Smooth muscle cell (in vitro differentiated cells): ENCODE results near the gene SMARCE1. TPM values are rescaled to one million over a fixed set of nuclear protein-coding genes. Genes with fewer than 3 reads are reported as not detected.

Experiments
- DNase-seq: peaks from one replicate; lab custom pipeline; 2025; ENCODE audit not compliant: unreplicated experiment; lab: John Stamatoyannopoulos, UW
- H2AFZ ChIP-seq: fragments of 200-600 bp; sonication (generic); 2 replicates; pipeline ENCODE4 v1.6.0; 2016; ENCODE audit warnings: antibody characterized with exemption, low read depth, mild to moderate bottlenecking
- H3F3A ChIP-seq: fragments of 200-600 bp; sonication (generic); 2 replicates; pipeline ENCODE4 v1.6.0; 2017; ENCODE audit warnings: antibody characterized with exemption, low read depth
- H3K27ac ChIP-seq: fragments of 200-600 bp; sonication (generic); 2 replicates; pipeline ENCODE4 v1.5.1; 2016; ENCODE audit warnings: low read depth, mild to moderate bottlenecking
- H3K27me3 ChIP-seq: fragments of 200-600 bp; sonication (generic); 2 replicates; pipeline ENCODE4 v1.6.1; 2016; ENCODE audit warnings: low read depth, mild to moderate bottlenecking
- H3K36me3 ChIP-seq: fragments of 200-600 bp; sonication (generic); 2 replicates; pipeline ENCODE4 v1.5.1; 2016; ENCODE audit warnings: low read depth
- H3K4me1 ChIP-seq: fragments of 200-600 bp; sonication (generic); 2 replicates; pipeline ENCODE4 v1.5.1; 2016; ENCODE audit warnings: low read depth
- H3K4me2 ChIP-seq: fragments of 200-600 bp; sonication (generic); 2 replicates; pipeline ENCODE4 v1.6.0; 2016; ENCODE audit warnings: mild to moderate bottlenecking
- H3K4me3 ChIP-seq: fragments of 200-600 bp; sonication (generic); 2 replicates; pipeline ENCODE4 v1.5.1; 2016; ENCODE audit warnings: mild to moderate bottlenecking
- H3K79me2 ChIP-seq: fragments of 200-600 bp; sonication (generic); 2 replicates; pipeline ENCODE4 v1.6.0; 2016; ENCODE audit warnings: low read depth, mild to moderate bottlenecking
- H3K9ac ChIP-seq: fragments of 200-600 bp; sonication (generic); 2 replicates; pipeline ENCODE4 v1.6.0; 2016; ENCODE audit warnings: low read depth
- H3K9me3 ChIP-seq: fragments of 200-600 bp; sonication (generic); replicated peaks from 2 replicates; pipeline ENCODE4 v1.5.1; 2016; ENCODE audit warnings: low read depth
- H4K20me1 ChIP-seq: fragments of 200-600 bp; sonication (generic); 2 replicates; pipeline ENCODE4 v1.6.0; 2016; ENCODE audit warnings: low read depth
- CTCF ChIP-seq: fragments of 200-600 bp; sonication (generic); IDR thresholded peaks from 2 replicates; pipeline ENCODE4 v1.5.1; 2017; ENCODE audit warnings: borderline replicate concordance, mild to moderate bottlenecking, antibody characterized with exemption; ENCODE audit not compliant: insufficient read depth, poor library complexity, severe bottlenecking
- WGBS: methylation state at CpG from one replicate; pipeline ENCODE4 v1.1.7; 2016; ENCODE audit warnings: low lambda C conversion rate; 5-methylcytosine and 5-hydroxymethylcytosine counted together
- polyA plus RNA-seq: library from polyadenylated mRNA; unstranded; fragments of >200 nt; fragmentation: Nextera tagmentation; extraction: Ambion mirVana; gene quantifications from 2 replicates; pipeline ENCODE4 v1.2.1, GENCODE V29; 2016
- total RNA-seq: library from RNA; depleted of rRNA; stranded (reverse); fragments of >200 nt; gene quantifications from 2 replicates; pipeline ENCODE4 v1.2.3, GENCODE V29; 2014

SMARCE1 gene
- total and polyA plus RNA-seq, 2 experiments from 2014 or later = 87.5 to 115 TPM

- no peaks in the 10 kb centered on the region for H3F3A ChIP-seq
- no peak overlapping the region for H3K27ac ChIP-seq
- no peaks in the 10 kb centered on the region for H3K4me1 ChIP-seq
- H3K4me3 ChIP-seq = no peak overlapping the region
- H3K9me3 ChIP-seq = no peaks in the 10 kb centered on the region
- no peak overlapping the region for H3K4me2 ChIP-seq
- peaks cover 3% of the 10 kb centered on the region for H3K27me3 ChIP-seq
- no peak overlapping the region for H2AFZ ChIP-seq
- no peaks in the 10 kb centered on the region for H3K36me3 ChIP-seq
- H4K20me1 ChIP-seq = no peaks in the 10 kb centered on the region
- TF ChIP-seq CTCF = no peak
- 80% methylated on average over 3 of the region's 3 CpGs for WGBS
- no peak overlapping the region for H3K9ac ChIP-seq
- H3K79me2 ChIP-seq = no peaks in the 10 kb centered on the region
- DNase-seq = no peak
Measured at GRCh38 chr17:40616592-40616991, 31.0 kb downstream of the SMARCE1 start.

GRCh38 chr17:40615841-40616476 is 31.7 kb downstream of the SMARCE1 start:
- H3K27me3 ChIP-seq = peaks cover 3% of the 10 kb centered on the region
- no peak overlapping the region for H2AFZ ChIP-seq
- no peak overlapping the region for H3K4me3 ChIP-seq
- H3K4me2 ChIP-seq = no peak overlapping the region
- no peak overlapping the region for H3K9ac ChIP-seq
- no peaks in the 10 kb centered on the region for H3K79me2 ChIP-seq
- H3K36me3 ChIP-seq = no peaks in the 10 kb centered on the region
- no peak overlapping the region for H3K27ac ChIP-seq
- WGBS = 86% methylated on average over 10 of the region's 10 CpGs
- no peaks in the 10 kb centered on the region for H3K4me1 ChIP-seq
- no peaks in the 10 kb centered on the region for H4K20me1 ChIP-seq
- no peaks in the 10 kb centered on the region for H3F3A ChIP-seq
- TF ChIP-seq CTCF = no peak
- no peaks in the 10 kb centered on the region for H3K9me3 ChIP-seq
- DNase-seq = no peak

GRCh38 chr17:40615068-40615840 is 32.4 kb downstream of the SMARCE1 start:
- DNase-seq = no peak
- peaks cover 3% of the 10 kb centered on the region for H3K27me3 ChIP-seq
- 66% methylated on average over 7 of the region's 7 CpGs for WGBS

More at GRCh38 chr17:40615068-40615840, 32.4 kb downstream of the SMARCE1 start:
- Histone ChIP-seq H3K27ac (no peak overlapping the region), H3K9me3 (no peaks in the 10 kb centered on the region), H3F3A (no peaks in the 10 kb centered on the region), H3K79me2 (no peaks in the 10 kb centered on the region), H3K4me1 (no peaks in the 10 kb centered on the region), H3K4me3 (no peak overlapping the region), H3K4me2 (no peak overlapping the region), H3K9ac (no peak overlapping the region), H2AFZ (no peak overlapping the region), H4K20me1 (no peaks in the 10 kb centered on the region), H3K36me3 (no peaks in the 10 kb centered on the region)
- no peak for TF ChIP-seq CTCF
